T-helper 1 cell treated with Interleukin-12 subunit alpha and Interleukin-12 subunit beta and Interleukin-4 antibody, amounts not matched to agents 30 ng/mL and 1 ng/mL, for 36 hours (primary cell): Measurements from ENCODE around the gene MRFAP1. TPM values are rescaled to one million over a fixed set of nuclear protein-coding genes. Genes with fewer than 3 reads are reported as not detected.

Experiments
- intact Hi-C: fragments of 100-400 bp; cut with micrococcal nuclease; formaldehyde crosslinking; loops from one replicate; pipeline ENCODE4 v1.15.1; 2024
- total RNA-seq: library from RNA; stranded (reverse); gene quantifications from 2 replicates; pipeline ENCODE4 v1.2.3, GENCODE V29; 2022

MRFAP1 gene
- total RNA-seq, 1 donor from 2014 or later, result 115 TPM

- intact Hi-C loops, result loop anchor here (10.0 kb wide), 1 partner anchor 799 kb away; no protein-coding TSS in a partner anchor
These were observed 23.3 kb downstream of the MRFAP1 start for GRCh38 chr4:6663596-6664393.

GRCh38 chr4:6665320-6665654 lies 24.8 kb downstream of the MRFAP1 start:
- intact Hi-C loops, result loop anchor here (10.0 kb wide), 1 partner anchor 800 kb away; no protein-coding TSS in a partner anchor

GRCh38 chr4:6668391-6668790 lies 27.9 kb downstream of the MRFAP1 start:
- intact Hi-C loops, result loop anchor here (10.0 kb wide), 1 partner anchor 804 kb away; no protein-coding TSS in a partner anchor

GRCh38 chr4:6671648-6672047 lies 31.2 kb downstream of the MRFAP1 start:
- intact Hi-C loops, result loop anchor here (5.0 kb wide), 1 partner anchor 226 kb away; no protein-coding TSS in a partner anchor

GRCh38 chr4:6672131-6672530 lies 31.6 kb downstream of the MRFAP1 start:
- intact Hi-C loops, result loop anchor here (5.0 kb wide), 1 partner anchor 225 kb away; no protein-coding TSS in a partner anchor

- intact Hi-C loops, result loop anchor here (1.0 to 5.0 kb wide), 3 partner anchors 13 to 225 kb away; partner anchors contain the start of gene MRFAP1
These were observed 32.2 kb downstream of the MRFAP1 start for GRCh38 chr4:6672541-6673190.

GRCh38 chr4:6673191-6673659 lies 32.7 kb downstream of the MRFAP1 start:
- intact Hi-C loops, result loop anchor here (1.0 to 5.0 kb wide), 3 partner anchors 14 to 224 kb away; partner anchors contain the start of gene MRFAP1

- intact Hi-C loops, result loop anchor here (1.0 to 5.0 kb wide), 12 partner anchors 15 to 394 kb away; partner anchors contain the start of genes BLOC1S4, GRPEL1, MRFAP1 and MRFAP1L1
These were observed 33.4 kb downstream of the MRFAP1 start for GRCh38 chr4:6673660-6674499.

- intact Hi-C loops, result loop anchor here (1.0 to 5.0 kb wide), 10 partner anchors 15 to 394 kb away; partner anchors contain the start of genes BLOC1S4, GRPEL1 and MRFAP1L1
These were observed 34.1 kb downstream of the MRFAP1 start for GRCh38 chr4:6674500-6675149.

GRCh38 chr4:6676722-6677558 lies 36.5 kb downstream of the MRFAP1 start:
- intact Hi-C loops, result no loop called here

GRCh38 chr4:6680372-6681034 lies 40.0 kb downstream of the MRFAP1 start:
- intact Hi-C loops, result no loop called here

- intact Hi-C loops, result no loop called here
These were observed 40.7 kb downstream of the MRFAP1 start for GRCh38 chr4:6681191-6681590.

- intact Hi-C loops, result no loop called here
These were observed 42.5 kb downstream of the MRFAP1 start for GRCh38 chr4:6682862-6683590.

- intact Hi-C loops, result no loop called here
These were observed 44.2 kb downstream of the MRFAP1 start for GRCh38 chr4:6684656-6685055.

GRCh38 chr4:6686104-6686787 lies 45.8 kb downstream of the MRFAP1 start:
- intact Hi-C loops, result no loop called here

- intact Hi-C loops, result no loop called here
These were observed 47.7 kb downstream of the MRFAP1 start for GRCh38 chr4:6687947-6688878.
